GM21515 (cell line): ENCODE data around the gene LFNG.

Experiments
- ATAC-seq: cut with Tn5 transposase; IDR thresholded peaks from one replicate; pipeline ENCODE4 v1.9.1; 2021; ENCODE audit not compliant: unreplicated experiment

Gene LFNG

DNA sequence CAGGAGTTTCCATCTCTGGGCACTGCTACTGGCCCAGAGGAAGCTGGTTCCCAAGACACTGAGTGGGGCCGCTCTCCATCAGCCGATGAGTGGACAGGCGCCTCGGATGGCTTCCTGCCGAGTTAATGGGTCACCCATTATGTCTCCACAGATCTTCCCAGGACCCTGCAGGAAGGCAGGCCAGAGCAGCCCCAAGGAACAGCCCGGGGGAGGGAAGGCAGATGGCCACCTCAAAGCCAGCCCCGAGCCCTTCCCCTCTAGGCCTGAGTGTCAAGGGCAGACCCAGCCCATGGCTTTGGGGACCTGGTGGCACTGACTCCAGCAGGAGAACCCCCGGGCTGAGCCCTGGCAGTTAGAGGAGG is 3.4 kb upstream of the LFNG start:
- no peak for ATAC-seq

DNA sequence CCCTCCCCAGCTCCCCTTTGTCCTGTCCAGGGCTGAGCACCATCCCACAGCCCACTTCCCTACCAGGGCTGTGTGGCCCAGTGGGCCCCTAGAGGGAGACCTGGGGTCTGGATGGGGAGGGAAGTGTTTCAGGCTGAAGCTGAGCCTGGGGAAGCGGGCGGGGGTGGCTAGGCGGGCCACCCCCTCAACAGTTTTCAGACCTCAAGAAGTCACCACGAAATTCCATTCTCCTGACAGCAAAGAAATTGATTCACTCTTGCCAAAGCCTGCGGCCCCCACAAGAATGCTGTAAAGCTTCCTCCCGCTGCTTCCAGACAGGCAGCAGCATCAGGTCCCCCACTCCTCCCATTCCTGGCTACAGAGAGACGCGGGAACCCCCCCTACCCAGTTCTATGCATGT is 2.5 kb upstream of the LFNG start:
- no peak for ATAC-seq

DNA sequence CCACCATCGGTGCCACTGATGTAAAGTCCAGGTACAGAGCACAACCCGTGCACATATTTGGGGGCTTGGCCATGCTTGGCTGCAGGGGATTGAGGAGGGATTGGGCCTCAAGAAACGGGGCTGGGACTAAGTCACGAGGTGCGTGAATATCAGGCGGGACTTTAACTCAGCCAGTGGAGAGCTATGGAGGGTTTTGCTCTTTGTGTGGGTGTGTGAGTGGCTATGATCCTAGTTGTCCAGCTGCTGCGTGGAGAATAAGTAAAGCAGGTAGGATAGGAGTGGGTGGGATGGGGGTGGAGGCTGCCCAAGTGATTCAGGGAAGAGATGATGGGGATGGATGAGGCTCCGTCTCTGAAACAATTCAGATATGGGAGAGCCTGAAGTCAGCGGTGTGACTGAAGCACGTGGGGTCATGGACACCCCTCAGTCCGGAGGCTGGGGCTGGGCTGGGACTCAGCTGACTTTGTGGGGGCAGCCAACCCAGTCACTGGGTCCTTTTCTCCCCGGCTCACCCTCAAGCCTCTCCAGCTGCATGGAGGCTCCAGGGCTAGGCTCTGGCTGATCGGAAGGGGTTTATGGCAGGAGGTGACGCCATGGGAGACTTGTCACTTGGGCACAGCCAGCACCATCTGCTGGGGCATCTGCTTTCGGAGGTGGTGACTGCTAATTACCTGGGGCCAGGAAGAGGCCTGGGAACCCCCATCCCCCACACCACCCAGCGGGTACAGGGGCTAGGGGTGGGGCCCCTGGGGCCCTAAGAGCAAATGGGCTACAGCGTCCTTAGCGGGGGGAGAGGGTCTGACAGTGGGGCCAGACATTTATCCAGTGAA is 1.7 kb upstream of the LFNG start:
- no peak for ATAC-seq

DNA sequence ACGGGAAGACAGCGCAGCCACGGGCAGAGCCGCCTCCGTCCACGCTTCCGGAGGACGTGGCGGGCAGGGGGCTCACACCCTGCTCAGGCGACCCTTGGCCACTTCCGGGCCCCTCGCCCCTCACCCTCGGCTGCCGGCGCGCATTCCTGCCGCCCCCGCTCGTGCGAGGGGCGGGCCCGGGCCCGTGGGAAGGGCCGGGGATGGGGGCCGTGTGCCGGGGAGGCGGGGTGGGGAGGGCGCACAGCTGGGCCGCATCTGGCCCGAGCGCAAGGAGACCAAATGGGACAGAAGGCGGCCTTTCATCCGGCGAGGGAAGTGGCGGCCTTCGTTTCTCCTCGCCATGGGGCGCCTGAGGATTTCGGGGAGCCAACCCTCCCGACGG is 846 bp upstream of the LFNG start:
- ATAC-seq: no peak

DNA sequence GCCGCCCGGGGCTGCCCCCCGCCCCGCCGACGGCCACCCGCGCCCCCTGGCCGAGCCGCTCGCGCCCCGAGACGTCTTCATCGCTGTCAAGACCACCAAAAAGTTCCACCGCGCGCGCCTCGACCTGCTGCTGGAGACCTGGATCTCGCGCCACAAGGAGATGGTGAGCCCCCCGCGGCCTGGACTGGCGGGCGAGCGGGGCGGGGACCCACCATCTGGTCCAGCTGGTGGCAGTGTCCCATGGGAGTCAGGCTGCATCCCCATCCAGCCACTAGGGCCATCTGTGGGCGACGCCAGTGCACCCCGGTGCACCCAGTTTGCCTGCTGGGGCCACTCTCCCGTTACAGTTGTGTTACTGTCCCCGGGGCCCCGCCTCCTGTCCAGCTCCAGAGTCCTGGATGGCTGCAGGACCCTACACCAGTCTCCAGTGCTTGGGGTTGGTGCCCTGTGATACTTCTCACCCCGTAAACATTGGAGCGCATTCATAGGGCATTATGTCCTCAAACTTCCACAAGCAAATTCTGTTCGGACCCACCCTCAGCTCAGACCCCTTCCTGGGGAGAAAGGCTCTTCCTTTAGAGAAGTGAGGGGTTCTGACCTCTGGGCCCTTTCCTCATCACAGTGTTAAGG is 672 bp downstream of the LFNG start:
- no peak for ATAC-seq

DNA sequence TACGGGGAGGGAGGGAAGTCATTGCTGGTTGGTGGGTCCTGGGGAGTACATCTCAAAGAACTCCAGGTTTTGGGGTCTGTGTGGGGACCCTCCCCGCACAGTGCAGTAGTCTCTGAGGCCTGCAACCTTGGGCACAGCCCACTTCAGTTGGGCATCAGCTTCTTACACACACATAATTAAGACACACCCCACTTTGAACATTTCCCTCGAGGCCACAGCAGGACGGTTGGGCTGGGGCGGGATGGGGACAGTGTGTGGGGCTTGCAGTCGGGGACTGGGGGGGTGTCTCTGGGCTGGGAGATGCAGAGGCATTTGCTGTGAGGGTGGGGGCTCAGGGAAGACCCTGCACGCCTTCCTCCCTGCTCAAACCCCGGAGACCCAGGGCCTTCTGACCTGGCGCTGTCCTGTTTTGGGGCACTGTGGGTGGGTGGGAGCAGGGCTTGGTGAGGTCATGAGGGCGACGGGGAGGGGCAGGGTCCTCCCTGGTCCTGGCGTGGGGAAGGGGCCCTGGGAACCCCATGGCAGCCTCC is 1.3 kb downstream of the LFNG start:
- no peak for ATAC-seq

DNA sequence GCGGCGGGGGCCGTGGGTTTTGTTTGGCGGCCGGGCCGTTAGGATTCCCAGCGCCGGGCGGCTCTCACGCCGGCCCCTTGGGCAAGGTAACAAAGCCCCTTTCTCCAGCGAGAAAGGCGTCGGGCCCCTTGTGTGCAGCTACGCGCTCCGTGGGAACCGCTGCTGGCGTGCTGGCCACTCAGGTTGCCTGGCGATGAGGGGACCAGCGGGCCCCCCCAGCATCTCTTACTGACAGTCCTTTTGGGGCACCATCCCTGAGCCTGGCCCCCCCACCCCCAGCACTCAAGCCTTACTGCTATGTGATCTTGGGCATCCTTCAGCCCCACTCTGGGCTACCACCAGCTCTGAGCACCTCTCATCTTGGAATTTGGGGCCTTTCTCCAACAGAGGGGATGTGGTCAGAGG is 1.8 kb downstream of the LFNG start:
- no peak for ATAC-seq

DNA sequence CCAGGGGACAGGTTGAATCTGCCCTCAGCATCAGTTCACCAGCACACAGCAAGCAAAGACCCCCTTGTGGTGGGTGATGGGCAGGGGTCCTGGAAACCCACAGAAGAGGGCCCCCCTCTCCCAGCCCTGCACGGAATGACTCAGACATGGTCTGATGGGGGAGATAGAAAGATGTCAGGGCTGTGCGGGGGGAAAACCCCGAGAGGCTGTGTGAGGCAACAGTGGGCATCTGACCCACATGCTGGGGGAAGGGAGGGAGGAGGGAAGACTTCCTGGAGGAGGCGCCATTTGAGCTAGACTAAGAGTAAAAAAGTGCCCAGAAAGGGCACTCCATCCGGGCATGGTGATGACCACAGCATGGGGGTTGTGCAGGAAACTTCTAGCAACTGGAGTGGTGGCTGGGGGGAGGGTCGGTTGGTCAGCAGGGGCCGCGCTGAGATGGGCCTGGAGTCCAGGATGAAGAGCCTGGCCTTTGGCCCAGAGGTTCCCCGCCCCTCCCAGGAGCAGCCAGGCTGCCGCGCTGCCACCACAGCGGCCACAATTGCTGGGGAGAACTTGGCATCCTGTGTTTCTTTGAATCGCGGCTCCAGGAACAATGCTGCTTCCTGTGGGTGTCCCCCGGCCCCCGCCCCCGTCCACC is 2.5 kb downstream of the LFNG start:
- no peak for ATAC-seq

DNA sequence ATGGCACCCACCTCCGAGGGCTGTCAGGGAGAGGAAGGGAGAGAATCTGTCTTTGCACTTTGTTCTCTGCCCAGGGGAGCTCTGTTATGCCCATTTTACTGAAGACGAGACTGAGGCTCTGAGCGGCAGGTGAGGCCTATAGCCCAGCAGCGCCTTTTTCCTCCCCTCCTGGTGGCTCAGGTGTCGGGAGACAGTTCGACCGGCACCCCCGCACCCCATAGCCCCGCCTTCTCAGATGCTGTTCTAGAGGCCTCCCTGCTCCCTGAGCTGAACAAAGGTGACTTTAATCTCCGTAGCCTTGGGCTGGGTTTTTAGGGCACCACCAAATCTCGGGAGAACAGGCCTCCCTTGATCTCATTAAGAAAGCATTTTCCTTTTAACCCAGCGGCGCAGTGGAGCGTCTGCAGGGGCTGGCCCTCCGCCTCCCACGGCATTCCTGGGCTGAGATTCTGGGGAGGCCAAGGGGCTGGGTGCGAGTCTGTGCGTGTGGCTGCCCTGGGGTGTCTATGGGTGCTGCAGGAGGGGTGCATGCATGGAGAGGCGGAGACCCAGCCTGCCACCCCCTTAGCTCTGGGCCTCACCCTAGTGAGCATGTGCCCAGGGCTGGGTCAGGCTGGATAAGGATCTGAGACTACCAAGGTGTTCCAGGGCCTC is 3.3 kb downstream of the LFNG start:
- ATAC-seq: no peak

DNA sequence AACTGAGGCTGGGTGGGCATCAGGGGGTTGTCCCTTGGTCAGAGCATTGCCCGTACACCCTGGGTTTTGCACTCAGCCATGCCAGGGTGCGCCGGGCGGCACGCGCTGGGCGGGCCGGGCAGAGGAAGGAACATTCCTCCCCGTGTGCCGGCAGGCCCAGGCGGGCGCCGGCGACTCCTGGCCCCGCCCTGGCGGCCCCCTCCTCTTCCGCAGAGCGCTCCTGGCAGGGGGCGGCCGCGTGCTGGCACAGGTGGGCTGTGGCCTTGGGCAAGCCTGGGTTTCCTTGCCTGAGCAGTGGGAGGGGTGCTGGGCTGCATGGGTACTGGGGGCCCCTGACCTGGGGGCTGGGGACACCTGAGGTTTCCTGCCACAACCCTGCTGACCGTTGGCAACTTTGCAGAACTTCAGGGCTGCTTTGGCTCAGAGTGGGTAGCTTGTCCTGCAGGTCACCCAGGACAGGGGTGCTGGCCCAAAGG is 3.9 kb downstream of the LFNG start:
- ATAC-seq: no peak

DNA sequence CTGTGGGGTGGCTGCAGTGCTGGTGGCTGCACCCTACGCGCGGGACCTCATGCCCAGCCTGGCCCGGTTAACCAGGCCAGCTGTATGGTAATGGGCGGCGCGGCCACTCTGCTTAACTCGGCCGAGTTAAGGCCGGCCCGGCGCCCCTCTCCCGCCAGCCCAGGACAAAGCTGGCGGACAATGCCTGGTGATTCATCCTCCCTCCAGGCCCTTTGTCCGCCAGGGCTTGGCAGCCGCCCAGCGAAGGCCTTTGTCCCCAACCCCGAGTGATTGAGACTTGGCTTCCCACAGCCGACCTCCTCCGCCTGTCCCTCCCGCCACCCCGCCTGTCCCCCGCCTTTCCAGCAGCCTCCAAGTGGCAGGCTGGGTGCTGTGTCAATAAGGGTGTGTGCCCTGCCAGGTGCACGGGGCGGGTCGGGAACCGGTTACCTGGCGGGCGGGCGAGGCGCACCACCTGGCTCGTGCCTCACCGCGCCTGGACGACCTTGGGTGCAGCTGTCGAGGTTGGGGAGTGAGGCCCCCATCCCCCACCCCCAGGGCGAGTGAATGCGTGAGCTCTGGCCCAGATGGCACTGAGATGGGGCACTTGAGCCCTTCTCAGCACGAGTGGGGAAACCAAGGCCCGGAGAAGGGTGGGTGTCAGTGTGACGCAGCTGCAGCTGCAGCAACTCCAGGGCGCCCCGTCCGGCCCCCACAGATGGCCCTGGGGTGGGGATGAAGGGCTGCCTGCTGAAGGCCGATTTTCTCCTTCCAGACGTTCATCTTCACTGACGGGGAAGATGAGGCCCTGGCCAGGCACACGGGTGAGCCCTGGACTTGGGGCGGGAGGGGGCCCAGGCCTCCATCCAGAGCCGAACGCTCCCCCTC is 4.6 kb downstream of the LFNG start:
- ATAC-seq: no peak

DNA sequence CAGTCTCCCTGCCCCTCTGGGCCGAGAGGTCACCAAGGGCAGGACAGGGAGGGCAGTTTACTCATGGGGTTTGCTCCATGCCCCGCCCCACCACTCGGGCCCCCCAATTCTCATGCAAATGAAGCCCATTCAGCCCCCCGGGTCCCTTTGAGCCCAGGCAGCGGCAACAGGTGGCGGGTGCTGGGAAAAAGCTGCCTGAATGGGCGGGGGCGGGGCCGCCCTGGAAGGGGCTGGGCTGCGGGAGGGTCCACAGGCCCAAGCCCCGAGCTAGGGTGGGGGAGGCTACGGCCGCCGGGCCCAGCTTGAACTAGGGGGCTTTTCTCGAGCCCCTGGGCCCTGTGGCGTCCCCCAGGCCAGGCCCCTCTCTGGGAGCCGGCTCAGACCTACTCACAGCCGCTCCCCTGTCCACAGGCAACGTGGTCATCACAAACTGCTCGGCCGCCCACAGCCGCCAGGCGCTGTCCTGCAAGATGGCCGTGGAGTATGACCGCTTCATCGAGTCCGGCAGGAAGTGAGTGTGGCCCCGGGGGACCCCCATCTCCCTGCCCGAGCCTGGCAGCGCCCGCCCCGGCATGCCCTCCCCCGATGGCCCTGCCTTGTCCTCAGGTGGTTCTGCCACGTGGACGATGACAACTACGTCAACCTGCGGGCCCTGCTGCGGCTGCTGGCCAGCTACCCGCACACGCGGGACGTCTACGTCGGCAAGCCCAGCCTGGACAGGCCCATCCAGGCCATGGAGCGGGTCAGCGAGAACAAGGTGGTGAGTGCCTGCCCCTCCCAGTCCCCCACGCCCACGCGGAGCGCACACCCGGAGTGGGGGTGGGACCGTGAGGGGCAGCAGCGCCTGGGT is 5.5 kb downstream of the LFNG start:
- no peak for ATAC-seq

DNA sequence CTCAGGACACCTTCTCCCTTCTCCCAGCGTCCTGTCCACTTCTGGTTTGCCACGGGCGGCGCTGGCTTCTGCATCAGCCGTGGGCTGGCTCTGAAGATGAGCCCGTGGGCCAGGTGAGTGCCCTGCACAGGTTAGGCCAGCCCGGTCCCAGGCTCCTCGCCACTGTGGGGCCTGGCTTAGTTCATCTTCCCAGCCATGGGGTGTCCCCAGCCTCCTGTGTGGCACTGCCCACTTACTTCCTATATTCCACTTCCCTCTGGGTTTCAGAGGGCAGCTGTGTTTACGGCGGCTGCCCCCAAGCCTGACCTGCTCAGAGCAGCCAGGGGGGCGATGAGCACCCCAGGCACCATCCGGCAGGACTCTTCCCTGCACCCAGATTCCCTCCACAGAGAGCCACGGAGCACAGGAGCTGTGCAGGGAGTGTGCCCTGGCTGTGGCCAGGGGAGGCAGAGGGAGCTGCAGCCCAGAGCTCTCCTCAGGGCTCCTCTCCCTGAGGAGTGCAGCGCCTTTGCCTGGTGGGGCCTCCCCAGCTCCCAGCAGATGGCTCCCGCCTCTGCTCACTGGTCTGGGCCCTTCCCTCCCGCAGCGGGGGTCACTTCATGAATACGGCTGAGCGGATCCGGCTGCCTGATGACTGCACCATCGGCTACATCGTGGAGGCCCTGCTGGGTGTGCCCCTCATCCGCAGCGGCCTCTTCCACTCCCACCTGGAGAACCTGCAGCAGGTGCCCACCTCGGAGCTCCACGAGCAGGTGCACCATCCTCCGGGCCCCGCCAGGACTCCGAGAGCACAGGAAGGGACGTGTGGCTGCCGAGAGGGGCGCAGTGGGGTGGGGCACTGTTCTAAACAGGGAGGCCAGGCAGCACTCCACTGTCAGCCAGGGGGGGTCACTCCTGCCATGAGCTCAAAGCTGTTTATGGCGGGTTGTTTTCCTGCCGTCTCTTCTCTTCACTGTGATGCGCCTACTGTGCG is 6.4 kb downstream of the LFNG start:
- no peak for ATAC-seq

DNA sequence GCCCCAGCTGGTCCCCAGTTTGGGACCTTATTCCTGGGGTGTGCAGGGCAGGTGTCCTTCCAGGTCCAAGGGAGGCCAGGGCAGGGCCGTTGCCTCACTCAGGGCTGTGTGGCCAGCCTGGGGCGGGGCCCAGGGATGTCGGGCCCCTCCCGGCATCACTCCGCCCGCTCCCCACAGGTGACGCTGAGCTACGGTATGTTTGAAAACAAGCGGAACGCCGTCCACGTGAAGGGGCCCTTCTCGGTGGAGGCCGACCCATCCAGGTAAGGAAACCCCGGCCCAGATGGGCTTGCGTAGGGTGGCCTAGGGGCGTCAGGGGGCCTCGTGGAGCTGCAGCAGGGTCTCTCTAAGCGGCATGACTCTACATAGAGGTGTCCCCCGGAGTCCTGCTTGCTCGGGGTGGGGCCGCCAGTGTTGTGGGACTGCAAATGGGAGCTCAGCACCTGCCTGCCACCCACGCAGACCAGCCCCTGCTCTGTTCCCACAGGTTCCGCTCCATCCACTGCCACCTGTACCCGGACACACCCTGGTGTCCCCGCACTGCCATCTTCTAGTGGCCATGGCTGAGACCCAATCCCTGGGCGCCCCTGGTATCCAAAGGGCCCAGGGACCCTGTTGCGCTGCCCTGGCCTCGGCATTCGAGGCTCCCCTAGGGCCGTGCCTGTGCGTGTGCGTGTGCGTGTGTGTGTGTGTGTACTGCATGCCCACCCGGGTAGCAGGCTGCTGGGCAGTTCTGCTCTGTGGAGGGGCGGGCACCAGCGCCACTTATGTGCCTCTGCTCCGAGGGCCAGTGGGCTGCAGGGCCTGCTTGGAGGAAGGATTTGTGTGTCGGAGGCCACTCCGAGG is 7.3 kb downstream of the LFNG start:
- no peak for ATAC-seq

DNA sequence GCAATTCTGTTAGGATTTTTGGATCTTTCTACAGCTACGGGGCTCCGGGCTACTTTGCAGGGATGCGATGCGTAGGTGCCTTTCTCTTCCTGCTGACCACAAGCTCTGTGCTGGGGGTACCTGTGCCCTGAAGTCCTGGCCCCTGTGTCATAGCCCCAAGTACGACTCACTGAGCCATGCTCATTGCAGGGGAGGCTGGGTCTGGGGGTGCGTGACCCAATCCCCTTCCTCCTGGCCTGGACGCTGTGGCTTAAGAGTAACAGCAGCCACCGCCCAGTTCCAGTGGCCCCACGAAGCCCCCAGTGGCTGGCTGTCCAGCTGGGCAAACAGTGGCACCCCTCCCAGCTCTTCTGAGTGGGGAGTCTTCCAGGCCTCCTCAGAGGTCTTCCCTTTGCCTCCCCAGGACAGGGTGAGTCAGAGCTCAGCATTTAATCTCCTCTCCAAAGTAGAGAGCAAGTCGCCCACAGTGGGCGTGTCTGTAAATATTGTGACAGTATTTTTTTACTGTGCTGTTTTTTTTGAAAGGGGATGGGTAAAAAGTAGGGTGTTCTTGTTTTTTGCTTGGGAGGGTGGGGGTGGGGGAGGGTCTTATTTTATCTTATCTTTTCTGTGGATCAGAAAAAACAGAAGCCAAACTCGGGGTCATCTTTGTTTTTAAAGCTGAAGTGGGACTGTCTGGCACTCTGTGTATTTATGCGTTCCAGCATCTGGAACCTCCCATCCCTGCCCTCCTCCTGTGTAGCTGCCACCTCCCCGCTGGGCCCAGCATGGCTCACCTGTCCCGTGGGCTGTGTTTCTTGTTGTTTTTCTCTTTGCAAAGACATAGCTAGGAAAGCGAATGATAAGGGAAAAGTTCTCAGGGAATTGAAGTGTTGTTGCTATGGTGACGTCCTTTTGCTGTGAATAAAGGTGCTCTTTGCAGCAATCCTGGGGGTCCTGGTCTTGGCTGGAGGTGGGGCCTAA is 8.2 kb downstream of the LFNG start:
- no peak for ATAC-seq

DNA sequence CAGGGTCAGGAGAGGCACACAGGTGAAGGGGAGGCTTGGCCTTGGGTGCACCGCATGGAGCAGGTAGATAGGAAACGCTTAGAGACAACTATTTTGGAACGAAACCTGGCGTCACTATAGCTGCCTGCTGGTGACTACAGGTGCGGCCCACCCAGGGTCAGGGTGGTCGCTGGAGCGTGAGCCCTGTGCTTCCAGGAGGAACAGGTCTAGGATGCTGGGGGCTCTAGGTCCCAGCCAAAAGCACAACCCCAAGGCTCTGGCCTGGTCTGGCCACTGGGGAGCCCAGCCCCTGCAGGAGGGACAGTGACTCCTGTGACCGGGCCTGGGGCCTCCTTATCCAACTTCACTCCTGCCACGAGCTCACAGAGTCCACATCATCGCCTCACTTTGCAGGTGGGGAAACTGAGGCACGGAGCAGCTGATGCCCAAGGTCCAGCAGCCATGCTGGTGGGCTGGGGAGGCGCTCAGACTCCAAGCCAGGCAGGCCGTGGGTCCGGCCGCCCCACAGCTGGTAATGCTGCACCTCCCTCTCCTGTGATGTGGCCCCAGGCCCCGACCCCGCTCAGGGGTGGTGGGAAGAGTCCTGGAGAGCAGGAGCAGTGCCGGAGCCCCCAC is 9.0 kb downstream of the LFNG start:
- ATAC-seq: no peak
